Suprapubic skin (tissue), 3 donors: ENCODE measurements around the gene ERRFI1.

ENCODE experiments used
- EP300 ChIP-seq: sonication (generic); formaldehyde crosslinking; IDR thresholded peaks from one replicate; pipeline ENCODE4 v1.6.1; 2017; ENCODE audit warnings: antibody characterized with exemption
- POLR2A ChIP-seq, 2 donors: fragments of 450-650 bp; IDR thresholded peaks; one replicate each; pipeline ENCODE4 v1.6.1; 2017; ENCODE audit warnings: antibody characterized with exemption in 2 of 2, mild to moderate bottlenecking in 2 of 2, moderate library complexity in 2 of 2
- TF ChIP-seq, protein P1 (sequence below), 2 donors: fragments of 200-600 bp in 1 of 2; fragments of 450-650 bp in 1 of 2; sonication (generic) in 1 of 2; IDR thresholded peaks; one replicate each; pipeline ENCODE4 v1.5.1; 2016 to 2019; ENCODE audit warnings: antibody characterized with exemption in 2 of 2, mild to moderate bottlenecking in 1 of 2, moderate library complexity in 1 of 2

GRCh38 chr1:8010080-8010664, 15.9 kb downstream of the ERRFI1 start:
- TF ChIP-seq, protein P1, sequence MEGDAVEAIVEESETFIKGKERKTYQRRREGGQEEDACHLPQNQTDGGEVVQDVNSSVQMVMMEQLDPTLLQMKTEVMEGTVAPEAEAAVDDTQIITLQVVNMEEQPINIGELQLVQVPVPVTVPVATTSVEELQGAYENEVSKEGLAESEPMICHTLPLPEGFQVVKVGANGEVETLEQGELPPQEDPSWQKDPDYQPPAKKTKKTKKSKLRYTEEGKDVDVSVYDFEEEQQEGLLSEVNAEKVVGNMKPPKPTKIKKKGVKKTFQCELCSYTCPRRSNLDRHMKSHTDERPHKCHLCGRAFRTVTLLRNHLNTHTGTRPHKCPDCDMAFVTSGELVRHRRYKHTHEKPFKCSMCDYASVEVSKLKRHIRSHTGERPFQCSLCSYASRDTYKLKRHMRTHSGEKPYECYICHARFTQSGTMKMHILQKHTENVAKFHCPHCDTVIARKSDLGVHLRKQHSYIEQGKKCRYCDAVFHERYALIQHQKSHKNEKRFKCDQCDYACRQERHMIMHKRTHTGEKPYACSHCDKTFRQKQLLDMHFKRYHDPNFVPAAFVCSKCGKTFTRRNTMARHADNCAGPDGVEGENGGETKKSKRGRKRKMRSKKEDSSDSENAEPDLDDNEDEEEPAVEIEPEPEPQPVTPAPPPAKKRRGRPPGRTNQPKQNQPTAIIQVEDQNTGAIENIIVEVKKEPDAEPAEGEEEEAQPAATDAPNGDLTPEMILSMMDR (IDR thresholded peaks at IDR 0.05) = no peak
- no peak for TF ChIP-seq POLR2A (IDR thresholded peaks at IDR 0.05)
- TF ChIP-seq EP300 = no peak
